ENCODE data around the gene SLC51A.

GRCh38 chr3:196241704-196242103, 25.4 kb downstream of the SLC51A start:
- TF ChIP-seq CTCF (conservative IDR thresholded peaks at IDR 0.05; ENCODE audit: low read length) (no peak), EZH2phosphoT487 (IDR thresholded peaks at IDR 0.05; ENCODE audit: borderline replicate concordance, low read depth, low read length) (no peak)

Measured in OCI-LY7 (cell line).